GM18861 (cell line): ENCODE measurements around the gene HPCAL1.

Experiments
- ATAC-seq: cut with Tn5 transposase; IDR thresholded peaks from one replicate; pipeline ENCODE4 v1.9.1; 2021; ENCODE audit not compliant: unreplicated experiment

The HPCAL1 gene

DNA sequence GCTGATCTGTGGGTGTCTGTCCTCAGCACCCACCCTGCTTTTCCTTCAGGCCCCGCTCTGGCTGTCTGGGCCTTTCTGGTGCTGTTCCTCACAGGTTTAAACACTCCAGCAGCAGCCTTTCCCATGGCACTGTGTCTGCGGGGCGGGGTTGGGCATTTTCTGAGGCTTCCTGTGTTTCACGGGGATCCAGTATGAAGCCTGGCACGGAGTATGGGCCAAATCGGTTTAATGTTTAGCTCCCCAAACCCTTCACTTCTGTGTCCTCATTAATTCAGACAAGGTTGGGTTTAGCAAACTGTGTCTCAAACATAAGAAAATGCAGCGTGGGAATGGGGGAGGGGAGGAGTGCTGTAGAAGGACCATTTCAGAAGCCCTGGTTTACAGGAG is 44.9 kb downstream of the HPCAL1 start:
- no peak for ATAC-seq

DNA sequence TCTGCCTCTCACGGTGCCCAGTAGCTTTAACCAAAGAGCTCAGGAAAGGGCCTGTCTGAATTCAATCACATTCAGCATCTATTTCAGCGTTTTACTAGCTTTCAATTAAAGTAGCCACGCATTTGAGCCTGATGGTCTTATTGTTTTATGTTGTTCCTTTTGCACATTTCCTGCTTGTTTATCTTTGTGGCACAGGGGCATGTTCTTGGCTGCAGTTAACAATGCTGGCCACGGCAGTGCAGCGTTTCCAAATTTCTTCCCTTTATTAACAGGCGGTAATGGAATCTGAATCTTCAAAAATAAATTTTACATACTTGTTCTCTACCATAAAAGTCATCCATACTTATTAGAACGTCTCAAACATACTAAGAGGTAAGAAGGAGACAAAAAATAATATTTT is 46.2 kb downstream of the HPCAL1 start:
- ATAC-seq = no peak

- ATAC-seq = no peak
Observed at GRCh38 chr2:10350761-10351160, 48.1 kb downstream of the HPCAL1 start.

- no peak for ATAC-seq
Observed at GRCh38 chr2:10352361-10352760, 49.7 kb downstream of the HPCAL1 start.

GRCh38 chr2:10352972-10353371 is 50.3 kb downstream of the HPCAL1 start:
- ATAC-seq = no peak

DNA sequence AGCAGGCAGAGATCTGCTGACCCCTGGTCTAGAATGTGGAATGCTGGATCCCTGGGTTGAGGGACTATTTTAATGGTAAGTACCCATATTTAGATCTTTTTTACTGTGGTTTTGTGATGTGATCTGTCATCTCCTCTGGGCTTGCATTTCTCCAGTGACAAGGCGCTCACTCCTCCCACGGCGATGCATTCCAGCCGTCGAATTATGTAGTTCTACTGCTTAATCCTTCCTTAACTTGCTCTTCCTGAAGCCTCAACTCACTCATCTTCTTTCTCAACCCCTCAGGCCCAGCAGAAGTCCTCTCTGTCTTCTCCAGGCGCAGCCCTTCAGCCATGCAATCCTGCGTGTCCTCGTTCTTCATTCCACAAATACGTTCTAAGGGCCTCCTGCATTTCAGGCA is 51.2 kb downstream of the HPCAL1 start:
- ATAC-seq = no peak

GRCh38 chr2:10354399-10354798 is 51.7 kb downstream of the HPCAL1 start:
- ATAC-seq = no peak

GRCh38 chr2:10355471-10356438 is 53.1 kb downstream of the HPCAL1 start:
- ATAC-seq = no peak

DNA sequence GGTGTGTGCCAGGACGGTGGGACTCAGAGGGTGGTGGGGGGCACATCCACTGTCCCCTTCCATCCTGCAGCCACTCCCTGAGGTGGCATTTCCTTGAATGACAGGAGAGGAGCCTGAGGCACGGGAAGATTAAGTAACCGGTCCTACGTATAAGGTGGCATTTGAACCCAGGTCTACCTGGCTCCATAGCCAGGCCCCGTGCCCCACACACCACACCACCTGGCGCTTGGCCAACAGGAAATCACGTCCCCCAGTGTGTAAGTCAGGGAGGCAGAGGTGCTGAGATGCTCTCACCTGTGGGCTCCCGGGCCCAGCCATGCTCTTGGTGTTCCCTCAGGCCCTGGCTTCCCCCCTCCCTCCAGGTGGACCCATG is 53.7 kb downstream of the HPCAL1 start:
- ATAC-seq = no peak

DNA sequence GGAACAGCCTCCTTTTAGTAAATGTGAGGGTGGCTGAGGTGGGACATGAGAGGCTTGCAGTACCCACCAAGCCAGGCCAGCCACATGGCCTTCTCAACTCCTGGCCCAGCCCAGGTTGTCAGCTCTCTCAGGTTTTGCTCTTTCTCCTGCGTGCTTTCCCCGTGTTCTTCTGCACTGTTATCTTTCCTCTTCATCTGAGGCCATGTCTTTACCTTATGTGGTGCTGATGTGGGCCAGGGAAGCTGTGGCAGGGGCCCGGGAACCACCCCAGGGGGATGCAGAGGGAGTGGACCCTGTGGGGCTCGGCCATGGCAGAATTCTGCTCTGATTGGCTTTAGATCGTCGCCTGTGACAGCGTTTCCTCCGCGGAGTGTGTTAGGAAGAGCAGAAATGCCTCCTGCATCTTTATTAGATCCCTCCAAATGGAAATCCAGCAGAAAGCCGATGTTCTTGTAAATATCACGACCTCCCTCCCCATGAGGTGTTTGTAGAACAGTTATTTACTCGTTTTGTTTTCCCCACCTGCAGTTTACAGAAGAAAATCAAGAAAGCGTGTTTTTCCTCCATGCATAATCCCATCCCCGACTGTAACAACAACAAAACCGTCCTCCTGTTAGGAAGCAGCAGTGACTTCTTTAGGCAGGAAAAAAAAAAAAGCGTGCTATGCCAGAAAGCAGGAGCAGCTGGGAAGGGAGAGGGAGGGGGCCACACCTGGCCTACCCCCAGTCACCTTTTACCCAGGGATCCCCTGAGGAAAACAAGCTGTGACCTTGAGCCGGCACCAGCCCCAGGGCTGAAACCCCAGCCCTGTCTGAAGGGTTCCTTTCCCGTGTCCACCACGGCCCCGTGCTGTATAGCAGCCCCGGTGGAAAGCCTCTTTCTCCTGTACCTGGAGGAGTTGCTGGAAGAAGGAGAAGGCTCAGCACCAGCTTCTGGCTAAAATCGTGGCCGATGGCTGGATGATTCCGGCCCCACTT is 54.8 kb downstream of the HPCAL1 start:
- ATAC-seq = no peak

DNA sequence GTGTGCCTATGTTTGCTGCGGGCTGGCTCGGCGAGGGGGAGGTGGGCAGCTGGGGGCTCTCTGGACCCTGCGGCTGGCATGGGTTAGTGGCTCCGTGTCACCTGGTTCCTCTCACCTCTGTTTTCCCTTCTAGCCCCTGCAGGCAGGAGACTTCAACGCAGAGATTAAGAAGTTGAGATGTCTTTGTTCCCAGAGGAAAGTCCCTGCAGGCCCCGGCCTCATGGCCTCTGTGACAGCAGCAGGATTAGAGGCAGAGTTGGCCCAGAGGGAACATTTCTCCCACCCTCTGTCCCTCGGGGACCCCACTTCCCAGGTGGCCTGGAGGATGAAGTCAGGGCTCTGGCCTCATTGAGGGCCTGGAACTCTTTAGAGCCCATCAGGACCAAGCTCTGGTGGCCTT is 56.5 kb downstream of the HPCAL1 start:
- no peak for ATAC-seq

- no peak for ATAC-seq
Observed at GRCh38 chr2:10359731-10360329, 57.1 kb downstream of the HPCAL1 start.

GRCh38 chr2:10360460-10360849 is 57.8 kb downstream of the HPCAL1 start:
- ATAC-seq = no peak

DNA sequence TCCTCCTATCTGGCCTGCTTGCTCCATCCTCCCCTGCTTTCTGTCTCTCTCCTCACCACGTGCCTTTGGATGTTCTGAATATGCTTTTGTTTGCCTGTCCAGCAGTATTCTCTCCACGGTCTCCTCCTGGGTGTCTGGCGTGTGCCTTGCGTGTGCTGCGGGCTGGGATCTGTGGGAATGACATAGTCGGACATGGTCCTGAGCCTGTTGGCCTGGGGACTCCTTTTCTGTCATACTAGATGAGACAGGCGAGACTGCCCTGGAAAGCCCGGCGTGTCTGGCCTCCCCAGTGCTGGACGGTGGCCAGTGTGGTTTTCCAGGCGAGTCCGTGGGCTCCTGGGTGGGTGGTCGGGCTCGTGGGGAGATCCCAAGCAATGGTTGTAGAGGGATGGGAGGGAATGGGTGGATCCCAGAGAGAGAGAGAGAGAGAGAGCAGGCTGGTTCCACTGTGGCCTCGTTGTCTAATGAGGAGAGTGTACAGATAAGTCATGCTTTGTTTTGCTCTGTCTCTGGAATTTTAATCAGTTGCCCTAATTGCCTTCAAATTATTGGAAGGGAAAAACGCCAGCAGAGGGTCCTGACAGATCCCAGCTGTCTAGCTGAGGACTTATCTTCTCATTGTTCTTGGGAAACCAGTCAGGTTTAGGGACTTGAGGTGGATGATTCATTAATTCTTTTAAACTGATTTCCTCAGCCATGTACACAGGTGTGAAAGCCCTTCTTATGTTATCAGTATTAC is 58.3 kb downstream of the HPCAL1 start:
- ATAC-seq = no peak

- ATAC-seq = no peak
Observed at GRCh38 chr2:10362096-10362897, 59.6 kb downstream of the HPCAL1 start.

DNA sequence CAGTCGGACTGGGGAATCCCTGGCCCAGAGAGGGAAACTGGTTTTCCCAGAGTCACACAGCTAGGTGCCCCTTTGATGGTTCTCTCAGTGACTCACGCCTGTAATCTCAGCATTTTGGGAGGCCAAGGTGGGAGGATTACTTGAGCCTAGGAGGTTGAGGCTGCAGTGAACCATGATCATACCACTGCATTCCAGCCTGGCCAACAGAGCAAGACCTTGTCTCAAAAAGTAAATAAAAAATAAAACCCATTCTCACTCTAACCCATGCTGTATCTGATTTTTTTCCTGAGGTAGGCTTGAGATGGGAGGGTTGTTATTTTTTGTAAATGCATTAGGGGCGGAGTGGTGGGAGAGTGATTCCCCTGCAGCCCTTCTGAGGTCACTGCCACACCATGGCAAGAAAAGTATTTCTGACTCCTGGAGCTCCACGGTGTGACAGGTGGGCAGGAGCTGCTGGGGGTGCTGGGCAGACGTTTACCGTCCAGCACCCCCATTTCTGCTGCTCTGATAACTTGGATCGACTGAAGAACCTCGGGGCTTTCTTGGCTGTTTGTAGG is 60.3 kb downstream of the HPCAL1 start:
- no peak for ATAC-seq

GRCh38 chr2:10363861-10364610 is 61.3 kb downstream of the HPCAL1 start:
- ATAC-seq = no peak

GRCh38 chr2:10365412-10365811 is 62.7 kb downstream of the HPCAL1 start:
- ATAC-seq = no peak
